GM23248 (cell line): ENCODE data around the gene DCUN1D3.

Experiments used
- EZH2 ChIP-seq: fragments of 200-600 bp; sonication (generic); IDR thresholded peaks from 2 replicates; pipeline ENCODE4 v1.6.1; 2018; ENCODE audit warnings: antibody characterized with exemption, mild to moderate bottlenecking; ENCODE audit not compliant: insufficient read depth, poor library complexity, severe bottlenecking
- EZH2phosphoT487 ChIP-seq: fragments of 200-600 bp; sonication (generic); IDR thresholded peaks from 2 replicates; pipeline ENCODE4 v1.6.1; 2018; ENCODE audit warnings: antibody characterized with exemption, moderate library complexity, mild to moderate bottlenecking, low read depth; ENCODE audit not compliant: insufficient read depth

GRCh38 chr16:20944861-20945574 is 44.9 kb upstream of the DCUN1D3 start:
- TF ChIP-seq EZH2 (no peak), EZH2phosphoT487 (no peak)
